ENCODE results near the gene RAB37. TPM values are rescaled to one million over a fixed set of nuclear protein-coding genes. Genes with fewer than 3 reads are reported as not detected.

The RAB37 gene
- total RNA-seq, 4 donors from 2014 or later: 0.48 to 3.0 (median 1.4) TPM

DNA sequence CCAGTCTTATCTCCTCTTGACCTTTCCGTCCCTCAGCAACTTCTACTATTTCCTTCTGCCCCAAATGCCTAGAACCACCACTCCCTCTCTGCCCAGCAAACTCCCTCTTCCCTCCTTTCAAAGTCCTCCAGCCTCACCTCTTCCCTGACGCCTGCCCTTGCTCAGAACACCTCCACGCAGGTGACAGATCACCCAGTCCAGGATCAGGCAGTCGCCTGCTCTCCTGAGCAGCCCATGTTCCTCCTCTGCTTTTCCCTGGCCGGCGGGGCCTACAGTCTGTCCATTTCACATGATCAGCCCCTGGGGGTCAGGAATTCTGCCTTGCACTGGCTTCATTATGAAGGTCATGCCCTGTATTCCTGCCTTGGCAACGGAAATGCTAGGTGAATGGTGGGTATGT, 24.8 kb upstream of the RAB37 start:
- TF ChIP-seq, protein P1, sequence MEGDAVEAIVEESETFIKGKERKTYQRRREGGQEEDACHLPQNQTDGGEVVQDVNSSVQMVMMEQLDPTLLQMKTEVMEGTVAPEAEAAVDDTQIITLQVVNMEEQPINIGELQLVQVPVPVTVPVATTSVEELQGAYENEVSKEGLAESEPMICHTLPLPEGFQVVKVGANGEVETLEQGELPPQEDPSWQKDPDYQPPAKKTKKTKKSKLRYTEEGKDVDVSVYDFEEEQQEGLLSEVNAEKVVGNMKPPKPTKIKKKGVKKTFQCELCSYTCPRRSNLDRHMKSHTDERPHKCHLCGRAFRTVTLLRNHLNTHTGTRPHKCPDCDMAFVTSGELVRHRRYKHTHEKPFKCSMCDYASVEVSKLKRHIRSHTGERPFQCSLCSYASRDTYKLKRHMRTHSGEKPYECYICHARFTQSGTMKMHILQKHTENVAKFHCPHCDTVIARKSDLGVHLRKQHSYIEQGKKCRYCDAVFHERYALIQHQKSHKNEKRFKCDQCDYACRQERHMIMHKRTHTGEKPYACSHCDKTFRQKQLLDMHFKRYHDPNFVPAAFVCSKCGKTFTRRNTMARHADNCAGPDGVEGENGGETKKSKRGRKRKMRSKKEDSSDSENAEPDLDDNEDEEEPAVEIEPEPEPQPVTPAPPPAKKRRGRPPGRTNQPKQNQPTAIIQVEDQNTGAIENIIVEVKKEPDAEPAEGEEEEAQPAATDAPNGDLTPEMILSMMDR (IDR thresholded peaks at IDR 0.05): no peak
- DNase-seq (ENCODE audit: low spot score) (no peak), ATAC-seq (ENCODE audit: low FRiP score) (no peak)

DNA sequence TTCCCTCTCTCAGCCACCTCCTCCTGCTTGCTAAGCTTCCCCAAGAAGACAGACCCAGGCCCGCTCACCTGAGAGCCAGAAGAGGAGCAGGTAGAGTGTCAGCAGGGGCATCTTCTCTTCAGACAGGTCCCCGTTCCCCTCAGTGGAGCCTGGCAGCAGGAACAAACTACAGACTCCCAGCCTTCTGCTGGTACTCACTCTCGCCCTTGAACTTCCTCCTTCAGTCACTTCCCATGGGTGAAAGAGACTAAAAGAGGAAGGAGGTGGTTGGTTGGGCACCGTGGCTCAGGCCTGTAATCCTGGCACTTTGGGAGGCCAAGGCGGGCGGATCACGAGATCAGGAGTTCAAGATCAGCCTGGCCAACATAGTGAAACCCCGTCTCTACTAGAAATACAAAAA, 24.3 kb upstream of the RAB37 start, which contains the start of gene CD300LF:
CD300LF (minus strand) TSS at position 168 of the 400 bp plus-strand sequence; CDS start at position 111, 57 bp downstream.
- no peak for ATAC-seq (ENCODE audit: low FRiP score)
- DNase-seq (ENCODE audit: low spot score): no peak
- TF ChIP-seq, protein P1 (IDR thresholded peaks at IDR 0.05): no peak

DNA sequence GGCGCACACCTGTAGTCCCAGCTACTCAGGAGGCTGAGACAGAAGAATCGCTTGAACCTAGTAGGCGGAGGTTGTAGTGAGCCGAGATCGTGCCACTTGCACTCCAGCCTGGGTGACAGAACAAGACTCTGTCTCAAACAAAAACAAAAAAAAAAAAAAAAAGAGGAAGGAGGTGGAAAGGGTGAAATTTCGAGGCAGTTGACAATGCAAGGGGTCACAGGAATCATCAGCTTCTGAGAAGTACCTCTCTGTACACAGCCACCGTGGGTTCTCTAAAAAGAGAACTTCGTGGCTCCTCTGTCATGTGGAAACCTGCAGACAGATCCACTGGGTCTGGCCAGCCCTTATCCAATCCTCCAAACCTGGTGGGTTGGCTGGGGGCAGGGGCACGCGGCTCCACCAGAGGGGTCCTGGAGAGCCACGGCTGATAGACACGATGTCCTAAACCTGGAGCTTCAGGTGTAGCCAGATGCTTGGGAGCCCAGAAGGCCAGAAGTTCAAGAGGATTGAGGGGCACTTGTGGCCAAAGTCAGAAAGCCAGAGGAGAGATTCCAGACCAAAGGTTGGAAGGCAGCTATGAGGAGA, 23.8 kb upstream of the RAB37 start:
- DNase-seq (ENCODE audit: low spot score) (no peak), ATAC-seq (ENCODE audit: low FRiP score) (no peak)
- TF ChIP-seq, protein P1 (IDR thresholded peaks at IDR 0.05): no peak

DNA sequence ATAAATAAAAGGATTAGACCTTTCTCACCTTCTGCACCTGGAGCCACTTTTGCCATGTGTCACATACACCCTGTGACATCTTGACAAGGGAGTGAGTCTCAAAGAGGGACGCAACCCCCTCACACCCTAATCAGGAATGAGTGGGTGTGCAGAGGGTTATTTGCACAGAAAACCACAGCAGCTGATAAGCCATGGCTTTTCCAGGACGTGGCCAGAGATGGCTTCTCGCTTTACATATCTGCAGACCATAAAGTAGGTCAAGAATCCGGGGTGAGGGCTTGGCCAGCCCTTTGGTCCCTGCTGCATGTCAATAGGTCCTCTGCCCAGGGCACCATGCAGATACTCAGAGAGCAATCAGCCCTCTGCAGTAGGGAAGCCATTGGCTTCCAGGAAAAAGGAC, 21.9 kb upstream of the RAB37 start:
- TF ChIP-seq, protein P1 (IDR thresholded peaks at IDR 0.05): no peak
- ATAC-seq (ENCODE audit: low FRiP score): no peak

DNA sequence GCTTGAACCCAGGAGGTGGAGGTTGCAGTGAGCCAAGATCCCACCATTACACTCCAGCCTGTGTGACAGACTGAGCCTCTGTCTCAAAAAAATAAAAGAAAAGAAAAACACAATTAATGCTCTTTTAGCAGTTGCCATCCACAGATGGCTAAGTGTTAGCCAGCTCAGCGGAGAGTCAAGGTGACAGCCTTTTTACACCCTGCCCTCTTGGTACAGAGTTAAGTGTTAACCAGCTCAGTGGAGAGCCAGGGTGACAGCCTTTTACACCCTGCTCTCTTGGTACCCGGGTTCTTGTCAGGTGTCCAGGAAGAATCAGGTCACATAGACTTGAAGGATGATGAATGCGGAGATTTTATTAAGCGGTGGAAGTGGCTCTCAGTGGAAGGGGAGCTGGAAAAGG, 16.6 kb upstream of the RAB37 start:
- ATAC-seq (ENCODE audit: low FRiP score): no peak
- no peak for DNase-seq (ENCODE audit: low spot score)
- TF ChIP-seq, protein P1 (IDR thresholded peaks at IDR 0.05): no peak

More for the DNA sequence above, 21.9 kb upstream of the RAB37 start:
- DNase-seq (ENCODE audit: low spot score): no peak

DNA sequence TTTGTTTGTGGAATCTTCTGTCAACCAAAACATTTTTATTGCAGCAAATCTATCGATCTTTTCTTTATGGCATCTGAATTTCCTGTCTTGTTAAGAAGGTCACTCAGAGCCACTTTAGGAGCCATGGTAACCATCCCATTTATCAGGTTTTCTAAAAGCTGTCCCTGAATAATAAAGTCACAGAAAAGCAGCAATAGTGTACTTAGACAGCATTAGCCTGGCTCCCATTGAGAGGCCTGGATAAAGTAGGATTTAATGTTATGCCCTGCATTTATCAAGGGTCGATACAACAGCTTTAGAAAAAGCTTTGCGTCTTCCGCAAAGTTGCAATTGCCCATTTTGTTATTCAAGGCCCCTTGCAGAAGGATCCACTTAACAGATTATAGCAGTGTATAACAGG, 14.3 kb upstream of the RAB37 start:
- TF ChIP-seq, protein P1 (IDR thresholded peaks at IDR 0.05): no peak

DNA sequence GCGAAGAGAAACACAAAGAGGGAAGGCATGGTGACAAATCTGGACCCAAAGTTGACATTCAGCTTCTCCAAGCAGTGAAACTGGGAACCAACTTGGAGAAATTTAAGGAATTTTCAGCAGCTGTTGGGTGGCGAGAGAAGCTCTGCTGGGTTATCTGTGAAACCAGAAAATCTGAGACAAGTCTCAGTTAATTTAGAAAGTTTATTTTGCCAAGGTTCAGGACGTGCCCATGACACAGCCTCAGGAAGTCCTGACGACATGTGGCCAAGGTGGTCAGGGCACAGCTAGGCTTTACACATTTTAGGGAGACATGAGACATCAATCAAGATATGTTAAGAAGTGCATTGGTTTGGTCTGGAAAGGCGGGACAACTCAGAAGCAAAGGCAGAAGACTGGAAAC, 13.2 kb upstream of the RAB37 start:
- ATAC-seq (ENCODE audit: low FRiP score): no peak
- TF ChIP-seq, protein P1 (IDR thresholded peaks at IDR 0.05): no peak
- DNase-seq (ENCODE audit: low spot score): no peak

More for the DNA sequence above, 14.3 kb upstream of the RAB37 start:
- ATAC-seq (ENCODE audit: low FRiP score): no peak
- no peak for DNase-seq (ENCODE audit: low spot score)

Data from omental fat pad (tissue), 4 donors.